K562 (cell line): ENCODE results near the gene LOXL3. TPM values are rescaled to one million over a fixed set of nuclear protein-coding genes. Genes with fewer than 3 reads are reported as not detected.

Source experiments
- ATAC-seq: fragments of 200-7000 bp; cut with Tn5 transposase; 3 replicates; pipeline ENCODE4 v1.9.1; 2020; ENCODE audit warnings: moderate library complexity
- BruUV-seq: library from RNA; stranded (reverse); fragments of 400-500 nt; replicated peaks from 2 replicates; lab custom pipeline; 2021; lab: Mats Ljungman, UMichigan
- CTCF ChIA-PET: fragments of 300-600 bp; formaldehyde crosslinking; extraction: SDS; loops from one replicate; lab custom pipeline; 2021; ENCODE audit warnings: low intra/inter-chr PET ratio; lab: Yijun Ruan, JAX
- POLR2A ChIA-PET: fragments of 300-600, 350-650 bp; sonication (Branson Sonifier 250); formaldehyde crosslinking; extraction: SDS; loops from one replicate; lab custom pipeline; 2021; ENCODE audit warnings: antibody characterized with exemption, inconsistent platforms; lab: Yijun Ruan, JAX
- DNase-seq, 4 experiments: peaks; one replicate each; pipeline versions ENCODE4 v3.0.0 to v3.0.0-alpha.2; 2011 to 2018; ENCODE audit warnings: low spot score in 3 of 4, mixed read lengths in 3 of 4; ENCODE audit errors: extremely low read depth in 1 of 4
- FAIRE-seq: peaks from 2 replicates; lab custom pipeline; 2011; peaks lifted over from hg19 to GRCh38; lab: Jason Lieb, UNC
- H2AFZ ChIP-seq: 2 replicates; pipeline ENCODE4 v1.6.0; 2011; ENCODE audit warnings: low read depth, low read length, control low read depth, inconsistent platforms
- H3K27ac ChIP-seq: fragments of 200-600 bp; 3 replicates; pipeline ENCODE4 v1.8.0; 2011; ENCODE audit warnings: low read depth, mild to moderate bottlenecking, control low read depth, inconsistent platforms, low read length, moderate library complexity, mixed read lengths; ENCODE audit errors: extremely low read depth
- H3K27me3 ChIP-seq, 2 experiments: fragments of 300-600 bp in 1 of 2; 2 replicates in 1 of 2; 3 replicates in 1 of 2; pipeline versions ENCODE4 v1.6.0 to v1.8.0; 2011; ENCODE audit warnings: inconsistent platforms in 2 of 2, low read length in 2 of 2, mild to moderate bottlenecking in 1 of 2, mixed read lengths in 1 of 2, moderate library complexity in 1 of 2; ENCODE audit not compliant: control insufficient read depth in 2 of 2, insufficient read depth in 2 of 2
- H3K36me3 ChIP-seq: fragments of 300-600 bp; 3 replicates; pipeline ENCODE4 v1.8.0; 2011; ENCODE audit warnings: mild to moderate bottlenecking, low read length, inconsistent platforms; ENCODE audit not compliant: control insufficient read depth, insufficient read depth
- H3K4me1 ChIP-seq, 2 experiments: fragments of 200-600 bp in 1 of 2; replicated peaks in 1 of 2; 2 replicates in 1 of 2; 3 replicates in 1 of 2; pipeline versions ENCODE4 v1.5.1 to v1.8.0; 2011; ENCODE audit warnings: inconsistent platforms in 2 of 2, low read length in 2 of 2, mild to moderate bottlenecking in 1 of 2, mixed read lengths in 1 of 2, moderate library complexity in 1 of 2; ENCODE audit not compliant: control insufficient read depth in 2 of 2, insufficient read depth in 2 of 2
- H3K4me2 ChIP-seq: 2 replicates; pipeline ENCODE4 v1.6.1; 2011; ENCODE audit warnings: low read length, control low read depth, inconsistent platforms, mixed read lengths; ENCODE audit not compliant: insufficient read depth
- H3K4me3 ChIP-seq: fragments of 200-600 bp; sonication (generic), shearing (Covaris generic); 2 replicates; pipeline ENCODE4 v1.5.1; 2016; ENCODE audit warnings: control low read depth, inconsistent platforms
- H3K79me2 ChIP-seq: fragments of 200-600 bp; 3 replicates; pipeline ENCODE4 v1.8.0; 2011; ENCODE audit warnings: low read length, inconsistent platforms; ENCODE audit not compliant: control insufficient read depth, insufficient read depth
- H3K9ac ChIP-seq, 2 experiments: 2 replicates each; pipeline versions ENCODE4 v1.6.0 to v1.6.1; 2011; ENCODE audit warnings: low read depth in 2 of 2, low read length in 2 of 2, control low read depth in 1 of 2, inconsistent platforms in 1 of 2, mild to moderate bottlenecking in 1 of 2, mixed read lengths in 1 of 2; ENCODE audit not compliant: insufficient read depth in 1 of 2
- H3K9me1 ChIP-seq: one replicate; pipeline ENCODE4 v1.6.0; 2011; ENCODE audit warnings: inconsistent platforms, mild to moderate bottlenecking, low read length, moderate library complexity; ENCODE audit not compliant: control insufficient read depth, insufficient read depth
- H3K9me3 ChIP-seq: replicated peaks from 2 replicates; pipeline ENCODE4 v1.5.1; 2011; ENCODE audit warnings: low read depth, low read length, inconsistent platforms; ENCODE audit not compliant: control insufficient read depth, insufficient read depth
- H4K20me1 ChIP-seq: replicated peaks from 2 replicates; pipeline ENCODE4 v1.6.1; 2011; ENCODE audit warnings: low read length, inconsistent platforms, mixed read lengths; ENCODE audit not compliant: control insufficient read depth, insufficient read depth
- BMI1 ChIP-seq: fragments of 150-350 bp; IDR thresholded peaks from 2 replicates; pipeline ENCODE4 v1.6.1; 2014; ENCODE audit warnings: low read length
- CBX1 ChIP-seq: sonication (generic); IDR thresholded peaks from 2 replicates; pipeline ENCODE4 v1.6.1; 2016; ENCODE audit warnings: antibody characterized with exemption, low read depth, mild to moderate bottlenecking
- CBX2 ChIP-seq: fragments of 200-600 bp; sonication (generic); IDR thresholded peaks from one replicate; pipeline ENCODE4 v1.6.1; 2012; ENCODE audit warnings: mild to moderate bottlenecking, low read length, inconsistent platforms; ENCODE audit not compliant: insufficient read depth, poor library complexity, severe bottlenecking
- CHAMP1 ChIP-seq: fragments of 450-650 bp; IDR thresholded peaks from 2 replicates; pipeline ENCODE4 v1.6.1; 2016; ENCODE audit warnings: mild to moderate bottlenecking
- CTBP1 ChIP-seq: fragments of 450-650 bp; IDR thresholded peaks from 2 replicates; pipeline ENCODE4 v1.6.1; 2016; ENCODE audit warnings: borderline replicate concordance
- CTCF ChIP-seq, 3 experiments: IDR thresholded peaks in 2 of 3; conservative IDR thresholded peaks in 1 of 3; 2 replicates each; pipeline ENCODE4 v1.5.1; 2011 to 2012; ENCODE audit warnings: low read length in 3 of 3, mild to moderate bottlenecking in 3 of 3, control low read depth in 2 of 3, improper control_type of control experiment in 1 of 3, inconsistent platforms in 1 of 3, low read depth in 1 of 3, mixed read lengths in 1 of 3, moderate library complexity in 1 of 3; ENCODE audit not compliant: insufficient read depth in 2 of 3
- FOXM1 ChIP-seq, 2 experiments: fragments of 450-650 bp in 1 of 2; sonication (generic) in 1 of 2; formaldehyde crosslinking in 1 of 2; IDR thresholded peaks; 2 replicates each; pipeline versions ENCODE4 v1.6.1 to v1.9.0; 2017 to 2022; ENCODE audit warnings: low read depth in 2 of 2, mild to moderate bottlenecking in 2 of 2, missing genetic modification reagents in 1 of 2, moderate library complexity in 1 of 2
- NFATC3 ChIP-seq: fragments of 450-650 bp; IDR thresholded peaks from 2 replicates; pipeline ENCODE4 v1.6.1; 2017; ENCODE audit warnings: mild to moderate bottlenecking
- PHB2 ChIP-seq: fragments of 450-650 bp; IDR thresholded peaks from 2 replicates; pipeline ENCODE4 v1.6.1; 2017; ENCODE audit warnings: low read depth
- PHTF2 ChIP-seq: fragments of 250-450 bp; sonication (Bioruptor Pico); IDR thresholded peaks from 2 replicates; pipeline ENCODE4 v1.5.0; 2021; ENCODE audit warnings: mild to moderate bottlenecking
- RBM14 ChIP-seq: fragments of 200-400 bp; formaldehyde crosslinking; IDR thresholded peaks from 2 replicates; pipeline ENCODE4 v1.6.1; 2018; ENCODE audit warnings: low read depth, mild to moderate bottlenecking, low read length, moderate library complexity, borderline replicate concordance; ENCODE audit not compliant: insufficient read depth
- ZBTB1 ChIP-seq: sonication (generic); formaldehyde crosslinking; IDR thresholded peaks from 2 replicates; pipeline ENCODE4 v1.8.1; 2023; ENCODE audit warnings: missing genetic modification reagents, low read depth, mild to moderate bottlenecking, borderline replicate concordance
- ZBTB34 ChIP-seq: fragments of 250-450 bp; sonication (Bioruptor Pico); IDR thresholded peaks from 2 replicates; pipeline ENCODE4 v1.8.0; 2021; ENCODE audit warnings: mild to moderate bottlenecking, moderate library complexity
- ZNF696 ChIP-seq: fragments of 250-450 bp; sonication (Bioruptor Pico); conservative IDR thresholded peaks from 2 replicates; pipeline ENCODE4 v1.4.0; 2020; ENCODE audit warnings: mild to moderate bottlenecking, moderate library complexity
- WGBS: fragments of 100-300 bp; shearing (Covaris generic); methylation state at CpG from one replicate; pipeline ENCODE4 v1.1.6; 2016; ENCODE audit warnings: low coverage, mixed read lengths; ENCODE audit not compliant: insufficient coverage; ENCODE audit errors: missing lambda C conversion rate; 5-methylcytosine and 5-hydroxymethylcytosine counted together
- in situ Hi-C: fragments of 300-500 bp; cut with MboI; formaldehyde crosslinking; loops from 4 replicates; pipeline ENCODE4 v1.15.0; 2018; ENCODE audit warnings: inconsistent platforms, mixed read lengths
- intact Hi-C: fragments of 100-400 bp; cut with micrococcal nuclease; formaldehyde crosslinking; loops from 2 replicates; pipeline ENCODE4 v1.14.2; 2022
- polyA plus RNA-seq, 8 experiments: library from polyadenylated mRNA; depleted of rRNA in 4 of 8; stranded (reverse) in 5 of 8; unstranded in 3 of 8; fragments of >200 nt; fragmentation: Nextera tagmentation in 2 of 8; fragmentation: Illumina TruSeq in 1 of 8; extraction: Ambion mirVana in 2 of 8; extraction: Trizol in 1 of 8; gene quantifications; 2 replicates each; pipeline versions ENCODE4 v1.2.1 to v1.2.3, GENCODE V29; 2011 to 2014; ENCODE audit warnings: inconsistent platforms in 1 of 8, missing spikeins in 1 of 8
- total RNA-seq, 7 experiments: library from RNA; depleted of rRNA in 6 of 7; stranded (reverse); fragments of >200 nt in 6 of 7; fragmentation: Illumina TruSeq in 2 of 7; extraction: Trizol in 2 of 7; gene quantifications; 2 replicates each; pipeline versions ENCODE4 v1.2.1 to v1.2.3, GENCODE V29; 2011 to 2021; ENCODE audit warnings: low replicate concordance in 1 of 7

LOXL3 gene
- total and polyA plus RNA-seq, 9 of the 15 experiments (the other 6 are each of a cell fraction or from before 2014, with no cell fraction given), result 0.22 to 0.99 (median 0.31) TPM

- peaks cover 28 to 35% of the 10 kb centered on the region in 2 experiments for H3K4me1 ChIP-seq
- FAIRE-seq (peak; percentile 96), DNase-seq (peak; percentile 89 to 99 (median 95)), ATAC-seq (peak; percentile 94)
- H3K9me3 ChIP-seq, result no peaks in the 10 kb centered on the region
- peaks cover 65% of the 10 kb centered on the region for H3K36me3 ChIP-seq
- intact Hi-C loops (loop anchor here (1.0 to 5.0 kb wide), 6 partner anchors 22 to 277 kb away; partner anchors contain the start of genes CCDC142, DOK1, PCGF1 and TTC31), in situ Hi-C loops (no loop called here)
- BruUV-seq, result no TSS peak
- ChIA-PET POLR2A (interaction anchor here (0.6 to 3.9 kb wide), 20 partner anchors 9 to 379 kb away, joined by 3 to 25 read pairs (median 4); partner anchors contain the start of genes CCDC142, MRPL53 and TTC31), CTCF (interaction anchor here (0.7 to 1.5 kb wide), 2 partner anchors 58 to 183 kb away, joined by 3 to 4 read pairs; no protein-coding TSS in a partner anchor)
- H3K79me2 ChIP-seq, result peaks cover 52% of the 10 kb centered on the region
- peak within 1 kb of the TSS; percentile 96 for H3K4me3 ChIP-seq
- H3K9ac ChIP-seq, result peak within 1 kb of the TSS; percentile 95 to 97
- peaks cover 3% of the 10 kb centered on the region for H3K9me1 ChIP-seq
- WGBS, result 1% methylated on average over 60 of the region's 87 CpGs
- H3K27me3 ChIP-seq, result no peaks in the 10 kb centered on the region
- peak within 1 kb of the TSS; percentile 94 for H3K27ac ChIP-seq
- H4K20me1 ChIP-seq, result peaks cover 5% of the 10 kb centered on the region; the same call in 1 of the 2 replicates
- peak within 1 kb of the TSS; percentile 89 for H2AFZ ChIP-seq
- peak within 1 kb of the TSS; percentile 97 for H3K4me2 ChIP-seq
- TF ChIP-seq BMI1 (no peak), CTBP1 (peak; percentile 76), PHTF2 (CRISPR knock-in tag) (no peak), CBX2 (no peak), ZBTB1 (no peak; the same call in 1 of the 2 replicates), ZBTB34 (CRISPR knock-in tag) (no peak), CTCF (IDR thresholded peaks at IDR 0.05 in 2 of 3, conservative IDR thresholded peaks at IDR 0.05 in 1 of 3; ENCODE audit: insufficient read depth in 2 of 3, low read depth in 1 of 3, low read length in 3 of 3) (no peak), RBM14 (0 out of 2 replicates have a peak, but pooled peaks have one; percentile 28), PHB2 (0 out of 2 replicates have a peak, but pooled peaks have one; percentile 36), FOXM1 (IDR thresholded peaks at IDR 0.05; ENCODE audit: low read depth) (no peak), FOXM1 (CRISPR knock-in tag; IDR thresholded peaks at IDR 0.05; ENCODE audit: low read depth) (no peak), CBX1 (peak; percentile 85; the same call in 1 of the 2 replicates), ZNF696 (no peak), NFATC3 (no peak), CHAMP1 (no peak)
These were observed 24.1 kb downstream of the LOXL3 start, which contains the start of the genes AUP1 and HTRA2 for GRCh38 chr2:74529357-74530238. Gene AUP1 (minus strand): TSS chr2:74529706. CDS start chr2:74529629, 77 bp downstream. Gene HTRA2 (plus strand): TSS chr2:74529933. CDS start chr2:74530007, 74 bp downstream.
